Caco-2 (cell line): ENCODE data around the gene ARHGAP31. TPM values are rescaled to one million over a fixed set of nuclear protein-coding genes. Genes with fewer than 3 reads are reported as not detected.

ENCODE experiments used
- BruUV-seq: library from RNA; stranded (reverse); fragments of 400-500 nt; replicated peaks from 2 replicates; lab custom pipeline; 2021; lab: Mats Ljungman, UMichigan
- CTCF ChIA-PET: fragments of 300-600 bp; sonication (Branson Sonifier 250); formaldehyde crosslinking; loops from one replicate; lab custom pipeline; 2022; ENCODE audit warnings: antibody characterized with exemption; lab: Charles Lee
- POLR2A ChIA-PET: fragments of 300-600 bp; sonication (Branson Sonifier 250); formaldehyde crosslinking; loops from one replicate; lab custom pipeline; 2022; ENCODE audit warnings: antibody characterized with exemption; lab: Charles Lee
- DNase-seq, 2 experiments: peaks; one replicate each; pipeline versions ENCODE4 v3.0.0 to v3.0.0-alpha.2; 2020 to 2022
- H3K27me3 ChIP-seq: replicated peaks from 2 replicates; pipeline ENCODE4 v1.6.0; 2011; ENCODE audit warnings: low read length; ENCODE audit not compliant: control insufficient read depth, insufficient read depth
- H3K36me3 ChIP-seq: 2 replicates; pipeline ENCODE4 v1.5.1; 2011; ENCODE audit warnings: low read length; ENCODE audit not compliant: control insufficient read depth, insufficient read depth
- H3K4me1 ChIP-seq: fragments of 250-450 bp; sonication (Bioruptor Pico); 2 replicates; pipeline ENCODE4 v1.5.1; 2020; ENCODE audit warnings: mild to moderate bottlenecking
- H3K4me3 ChIP-seq: 2 replicates; pipeline ENCODE4 v1.5.1; 2011; ENCODE audit warnings: low read depth, mild to moderate bottlenecking, control low read depth, low read length
- H3K9me3 ChIP-seq: fragments of 250-450 bp; sonication (Bioruptor Pico); 2 replicates; pipeline ENCODE4 v1.5.1; 2020; ENCODE audit warnings: mild to moderate bottlenecking, moderate library complexity
- H3K27ac Mint-ChIP-seq: one replicate; pipeline ENCODE4 v1.8.0; 2022; ENCODE audit warnings: mixed read lengths; ENCODE audit not compliant: unreplicated experiment
- H3K27me3 Mint-ChIP-seq: one replicate; pipeline ENCODE4 v1.8.0; 2022; ENCODE audit warnings: mixed read lengths; ENCODE audit not compliant: insufficient read depth, unreplicated experiment
- H3K36me3 Mint-ChIP-seq: one replicate; pipeline ENCODE4 v1.8.0; 2022; ENCODE audit warnings: mild to moderate bottlenecking, mixed read lengths; ENCODE audit not compliant: insufficient read depth, unreplicated experiment
- H3K4me1 Mint-ChIP-seq: one replicate; pipeline ENCODE4 v1.8.0; 2022; ENCODE audit warnings: low read depth, mixed read lengths; ENCODE audit not compliant: unreplicated experiment
- H3K4me3 Mint-ChIP-seq: one replicate; pipeline ENCODE4 v1.8.0; 2022; ENCODE audit warnings: mild to moderate bottlenecking, moderate library complexity, mixed read lengths; ENCODE audit not compliant: unreplicated experiment
- H3K9me3 Mint-ChIP-seq: one replicate; pipeline ENCODE4 v1.8.0; 2022; ENCODE audit warnings: mixed read lengths; ENCODE audit not compliant: unreplicated experiment
- CTCF ChIP-seq, 2 experiments: fragments of 200-600 bp in 1 of 2; IDR thresholded peaks; 1 replicate in 1 of 2; 2 replicates in 1 of 2; pipeline versions ENCODE4 v1.5.1 to v1.8.0; 2011 to 2022; ENCODE audit warnings: antibody characterized with exemption in 1 of 2, control low read depth in 1 of 2, inconsistent platforms in 1 of 2, low read depth in 1 of 2, low read length in 1 of 2, mild to moderate bottlenecking in 1 of 2, moderate library complexity in 1 of 2; ENCODE audit not compliant: insufficient read depth in 1 of 2, severe bottlenecking in 1 of 2, unreplicated experiment in 1 of 2
- intact Hi-C: fragments of 100-400 bp; cut with micrococcal nuclease; formaldehyde crosslinking; loops from one replicate; pipeline ENCODE4 v1.10.0; 2022; ENCODE audit not compliant: unreplicated experiment
- total RNA-seq: library from RNA; stranded (reverse); gene quantifications from 2 replicates; pipeline ENCODE4 v1.2.3, GENCODE V29; 2022

The ARHGAP31 gene
- total RNA-seq, 1 experiment from 2014 or later: 0.25 TPM

GRCh38 chr3:119437691-119438258 is 143.6 kb downstream of the ARHGAP31 start:
- H3K36me3 Mint-ChIP-seq: peaks cover 53% of the 10 kb centered on the region

GRCh38 chr3:119443179-119443578 is 149.0 kb downstream of the ARHGAP31 start:
- no peaks in the 10 kb centered on the region for H3K4me1 ChIP-seq
- CTCF ChIA-PET: no interaction called here
- no peak for TF ChIP-seq CTCF (IDR thresholded peaks at IDR 0.05; ENCODE audit: insufficient read depth in 1 of 2, low read depth in 1 of 2, low read length in 1 of 2, severe bottlenecking in 1 of 2, unreplicated experiment in 1 of 2)
- no TSS peak for BruUV-seq
- Mint-ChIP-seq H3K36me3 (peaks cover 46% of the 10 kb centered on the region), H3K9me3 (no peaks in the 10 kb centered on the region), H3K27me3 (no peaks in the 10 kb centered on the region), H3K4me3 (no peak overlapping the region), H3K4me1 (no peaks in the 10 kb centered on the region), H3K27ac (no peak overlapping the region)
- POLR2A ChIA-PET: no interaction called here
- no peaks in the 10 kb centered on the region for H3K9me3 ChIP-seq
- no peaks in the 10 kb centered on the region for H3K36me3 ChIP-seq
- H3K4me3 ChIP-seq: no peak overlapping the region
- DNase-seq: no peak
- intact Hi-C loops: no loop called here
- H3K27me3 ChIP-seq: no peaks in the 10 kb centered on the region

More at GRCh38 chr3:119437691-119438258, 143.6 kb downstream of the ARHGAP31 start:
- DNase-seq: no peak
- intact Hi-C loops: no loop called here
- no peak overlapping the region for H3K4me3 ChIP-seq
- Mint-ChIP-seq H3K4me1 (no peaks in the 10 kb centered on the region), H3K9me3 (no peaks in the 10 kb centered on the region), H3K4me3 (no peak overlapping the region), H3K27me3 (no peaks in the 10 kb centered on the region), H3K27ac (no peak overlapping the region)
- no peaks in the 10 kb centered on the region for H3K9me3 ChIP-seq
- CTCF ChIA-PET: no interaction called here
- BruUV-seq: no TSS peak
- no peaks in the 10 kb centered on the region for H3K4me1 ChIP-seq
- H3K36me3 ChIP-seq: peaks cover 3% of the 10 kb centered on the region; the same call in 1 of the 2 replicates
- no peaks in the 10 kb centered on the region for H3K27me3 ChIP-seq
- POLR2A ChIA-PET: no interaction called here
- TF ChIP-seq CTCF (IDR thresholded peaks at IDR 0.05; ENCODE audit: insufficient read depth in 1 of 2, low read depth in 1 of 2, low read length in 1 of 2, severe bottlenecking in 1 of 2, unreplicated experiment in 1 of 2): no peak

GRCh38 chr3:119444590-119444989 is 150.4 kb downstream of the ARHGAP31 start:
- ChIA-PET POLR2A (no interaction called here), CTCF (no interaction called here)
- no peak overlapping the region for H3K4me3 Mint-ChIP-seq
- no peaks in the 10 kb centered on the region for H3K4me1 Mint-ChIP-seq
- H3K27me3 Mint-ChIP-seq: no peaks in the 10 kb centered on the region
- Histone ChIP-seq H3K4me3 (no peak overlapping the region), H3K36me3 (no peaks in the 10 kb centered on the region), H3K9me3 (no peaks in the 10 kb centered on the region), H3K4me1 (no peaks in the 10 kb centered on the region), H3K27me3 (no peaks in the 10 kb centered on the region)
- no peak overlapping the region for H3K27ac Mint-ChIP-seq
- no peak for DNase-seq
- no TSS peak for BruUV-seq
- no peak for TF ChIP-seq CTCF (IDR thresholded peaks at IDR 0.05; ENCODE audit: insufficient read depth in 1 of 2, low read depth in 1 of 2, low read length in 1 of 2, severe bottlenecking in 1 of 2, unreplicated experiment in 1 of 2)
- peaks cover 49% of the 10 kb centered on the region for H3K36me3 Mint-ChIP-seq
- intact Hi-C loops: no loop called here
- no peaks in the 10 kb centered on the region for H3K9me3 Mint-ChIP-seq
